Hematopoietic multipotent progenitor cell (in vitro differentiated cells): Measurements from ENCODE around the gene RFX4. TPM values are rescaled to one million over a fixed set of nuclear protein-coding genes. Genes with fewer than 3 reads are reported as not detected.
"Not testable (repeated sequence)": the region's sequence is repeated elsewhere in the genome, so short reads cannot be mapped to it uniquely, and the experiment has no call there.

Experiments
- DNase-seq, 3 donors: peaks; one replicate each; pipeline ENCODE4 v3.0.0-alpha.2; 2011 to 2015; ENCODE audit warnings: low read depth in 2 of 3, low spot score in 2 of 3
- total RNA-seq: library from RNA; depleted of rRNA; stranded (reverse); fragments of >200 nt; gene quantifications from one replicate; pipeline ENCODE4 v1.2.3, GENCODE V29; 2012

RFX4 gene
- total RNA-seq, 1 donor: not detected

DNA sequence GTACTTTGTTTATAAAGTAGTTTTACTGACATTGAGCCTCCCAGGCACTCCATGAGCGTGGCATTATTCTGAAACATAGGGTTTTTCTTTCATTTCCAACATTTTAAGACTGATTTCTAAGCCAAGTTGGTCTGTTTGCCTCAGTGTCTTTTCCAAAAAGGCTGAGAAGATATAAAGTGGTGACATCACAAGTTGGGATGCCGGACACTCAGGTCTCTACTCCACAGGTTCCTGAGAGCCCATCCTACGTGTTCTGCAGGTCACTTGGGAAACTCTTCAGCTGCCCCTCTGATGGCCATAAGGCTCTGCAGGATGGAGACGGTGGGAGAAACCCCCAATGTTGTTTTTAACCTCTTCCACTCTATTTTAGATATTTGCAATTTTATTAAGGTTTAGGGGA is 6.0 kb downstream of the RFX4 start:
- DNase-seq: no peak

DNA sequence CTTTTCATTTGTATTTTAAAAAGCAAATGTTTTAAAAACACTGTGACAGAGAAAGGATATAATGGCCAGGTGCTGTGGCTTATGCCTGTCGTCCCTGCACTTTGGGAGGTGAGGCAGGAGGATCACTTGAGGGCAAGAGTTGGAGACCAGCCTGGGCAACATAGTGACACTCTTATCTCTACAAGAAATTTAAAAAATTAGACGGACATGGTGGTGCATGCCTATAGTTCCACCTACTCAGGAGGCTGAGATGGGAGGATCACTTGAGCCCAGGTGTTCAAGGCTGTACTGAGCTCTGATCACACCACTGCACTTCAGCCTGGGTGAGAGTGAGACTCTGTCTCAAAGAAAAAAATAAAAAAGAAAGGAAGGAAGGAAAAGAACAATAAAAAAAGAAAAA is 7.8 kb downstream of the RFX4 start:
- no peak for DNase-seq

DNA sequence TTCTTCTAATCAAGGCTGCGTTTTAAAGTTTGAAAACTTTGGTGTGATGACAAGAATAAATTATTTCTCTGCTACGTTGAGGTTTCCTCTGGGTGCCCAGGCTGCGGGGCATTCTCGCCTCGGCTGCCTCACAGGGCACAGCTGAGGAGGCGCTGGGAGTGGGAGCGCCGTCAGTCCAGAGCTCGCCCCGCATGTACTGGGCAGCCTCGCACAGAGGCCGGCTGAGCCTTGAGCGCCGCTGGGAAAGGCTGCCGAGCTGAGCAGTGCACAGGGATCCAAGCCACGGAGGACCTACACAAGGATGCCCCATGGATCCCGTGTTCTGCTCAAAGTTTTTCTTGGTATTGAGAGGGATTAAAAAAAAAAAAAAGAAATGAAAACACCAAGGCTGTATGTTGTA is 11.6 kb downstream of the RFX4 start:
- no peak for DNase-seq

DNA sequence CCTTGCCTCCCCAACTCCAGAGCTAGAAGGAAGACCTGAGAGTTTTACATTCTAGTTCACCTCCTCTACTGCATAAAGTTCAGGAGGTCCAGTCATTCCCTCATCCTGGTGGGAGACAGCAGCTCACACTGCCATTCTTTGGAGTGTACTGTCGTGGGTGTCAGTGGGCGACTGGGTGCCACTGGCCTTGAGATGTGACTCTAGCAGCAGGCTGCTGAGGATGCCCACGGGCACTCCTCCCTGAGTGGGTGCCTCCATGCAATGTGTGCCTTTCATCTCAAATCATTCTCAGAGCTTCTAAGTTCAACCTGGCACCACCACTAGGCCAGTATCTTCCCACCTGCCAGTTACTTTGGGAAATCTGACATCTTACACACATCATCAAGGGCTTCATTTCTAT is 12.5 kb downstream of the RFX4 start:
- no peak for DNase-seq

DNA sequence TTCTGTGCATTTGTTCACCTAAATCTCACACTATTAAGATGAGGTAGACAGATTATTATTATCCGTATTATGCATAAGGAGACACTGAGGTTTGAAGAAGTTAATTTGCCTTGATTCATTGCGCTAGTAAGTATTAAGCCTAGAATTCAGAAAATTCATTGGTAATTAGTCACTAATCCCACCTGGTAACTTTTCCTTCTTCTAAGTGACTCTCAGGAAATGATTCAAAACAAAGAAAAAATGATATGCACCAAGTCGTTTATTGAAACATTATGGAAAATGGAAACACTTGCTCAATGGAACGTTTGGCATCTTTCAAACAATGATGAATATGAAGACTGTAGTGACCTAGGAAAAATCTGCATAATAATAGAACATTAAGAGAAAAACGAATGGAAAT is 15.2 kb downstream of the RFX4 start:
- no peak for DNase-seq

DNA sequence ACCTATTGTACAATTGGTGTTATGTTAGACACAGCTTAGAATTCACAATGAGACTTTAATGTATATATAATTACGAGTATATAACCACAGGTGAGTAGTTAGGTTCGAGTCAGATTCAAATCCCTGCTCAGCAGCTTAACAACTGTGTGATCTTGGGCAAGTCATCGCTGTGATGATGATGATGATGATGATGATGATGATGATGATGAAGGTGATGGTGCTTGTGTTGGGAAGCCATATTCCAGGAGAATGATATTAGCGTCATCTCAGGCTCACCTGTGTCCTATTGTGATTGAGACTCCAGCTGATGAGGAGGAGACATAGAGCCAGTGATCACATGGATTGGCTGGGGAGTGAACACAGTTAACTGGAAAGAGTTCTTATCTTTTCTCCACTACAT is 16.5 kb downstream of the RFX4 start:
- no peak for DNase-seq

DNA sequence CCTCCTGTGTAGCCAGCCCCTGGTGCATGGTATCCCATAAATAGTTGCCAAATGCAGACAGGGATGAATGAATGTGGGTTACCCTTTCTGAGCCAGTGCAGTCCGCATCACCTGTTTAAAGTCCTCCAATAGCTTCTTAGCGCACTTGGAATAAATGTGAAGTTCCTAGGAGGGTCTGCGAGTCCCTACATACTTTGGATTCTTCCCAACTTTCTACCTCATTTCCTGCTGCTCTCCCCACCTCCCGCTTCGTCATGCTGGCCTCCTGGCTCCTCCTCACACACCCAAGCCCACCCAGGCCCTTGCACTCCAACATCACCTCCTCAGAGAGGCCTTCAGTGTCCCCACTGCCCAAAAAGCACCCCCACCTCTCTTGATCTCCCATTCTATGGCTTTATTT is 17.7 kb downstream of the RFX4 start:
- no peak for DNase-seq

DNA sequence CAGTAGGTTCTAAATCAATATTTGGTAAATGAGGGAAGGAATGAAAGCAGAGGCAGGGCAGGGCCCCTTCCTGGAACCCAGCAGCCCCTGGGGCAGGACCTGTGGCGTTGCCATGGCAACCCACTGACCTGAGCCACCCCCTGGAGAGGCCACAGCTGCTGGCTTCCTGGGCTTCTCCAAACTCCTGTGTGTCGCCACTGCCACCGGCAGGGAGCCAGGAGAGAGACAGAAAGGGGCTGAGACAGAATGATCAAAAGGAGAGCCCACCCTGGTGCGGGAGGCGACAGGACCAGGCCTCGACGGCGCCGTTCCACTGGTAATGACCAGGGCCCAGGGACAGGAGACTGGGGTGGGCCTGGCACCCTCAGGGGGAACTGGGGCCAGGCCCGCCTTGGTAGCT is 18.2 kb downstream of the RFX4 start:
- no peak for DNase-seq

DNA sequence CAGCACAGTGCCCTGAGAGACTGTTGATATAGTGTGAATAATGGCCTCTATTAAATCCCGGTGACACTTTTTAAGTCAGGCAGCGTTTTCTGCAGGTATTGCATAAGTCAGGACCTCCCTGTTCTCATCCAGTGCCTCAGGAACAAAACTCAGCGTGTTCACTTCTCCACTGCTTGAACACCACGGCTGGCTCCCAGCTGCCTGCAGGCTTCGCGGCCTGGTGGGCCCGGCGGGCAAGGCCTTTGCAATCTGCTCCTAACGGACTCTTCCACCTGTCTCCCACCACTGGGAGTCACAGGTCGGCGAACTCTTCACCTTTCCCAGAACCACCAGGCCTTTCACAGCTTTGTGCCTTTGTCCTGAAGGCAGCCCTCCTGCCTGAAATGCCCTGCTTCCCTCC is 18.7 kb downstream of the RFX4 start:
- DNase-seq: no peak

DNA sequence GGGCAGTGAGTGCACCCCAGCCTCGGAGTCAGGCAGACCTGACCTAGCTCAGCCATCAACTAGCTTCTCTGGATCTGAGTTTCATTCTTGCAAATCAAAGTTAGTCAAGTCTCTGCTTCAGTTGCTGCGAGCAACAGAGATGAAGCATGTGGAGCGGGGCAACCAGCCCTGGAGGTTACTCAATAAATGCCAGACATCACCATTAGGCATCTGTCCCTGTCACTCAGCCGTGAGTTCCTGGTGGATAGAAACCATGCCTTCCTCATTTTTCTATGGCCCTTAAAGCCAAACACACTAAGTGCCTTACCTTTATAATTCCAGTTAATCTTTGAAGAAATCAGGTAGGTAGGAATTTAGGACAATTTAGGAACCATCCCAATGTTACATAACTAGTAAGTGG is 19.3 kb downstream of the RFX4 start:
- DNase-seq: no peak

DNA sequence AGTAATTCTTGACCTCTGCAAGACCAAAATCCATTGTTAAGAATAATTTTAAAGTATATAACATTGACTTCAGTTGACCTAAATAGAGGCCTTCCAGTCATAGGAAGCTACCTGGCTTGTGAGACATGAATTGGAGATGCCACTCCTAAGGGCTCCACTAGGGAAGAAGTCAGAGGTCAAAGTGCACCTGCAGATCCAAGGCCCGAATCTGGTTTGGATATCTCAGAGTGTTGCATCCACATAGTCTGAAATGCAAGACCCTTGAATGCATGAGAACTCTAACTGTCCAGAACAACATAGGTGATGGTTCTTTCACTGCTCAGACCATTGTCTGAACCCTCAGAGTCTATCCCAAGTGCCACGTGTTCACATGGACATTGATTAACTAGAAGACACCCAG is 22.4 kb downstream of the RFX4 start:
- DNase-seq: no peak

DNA sequence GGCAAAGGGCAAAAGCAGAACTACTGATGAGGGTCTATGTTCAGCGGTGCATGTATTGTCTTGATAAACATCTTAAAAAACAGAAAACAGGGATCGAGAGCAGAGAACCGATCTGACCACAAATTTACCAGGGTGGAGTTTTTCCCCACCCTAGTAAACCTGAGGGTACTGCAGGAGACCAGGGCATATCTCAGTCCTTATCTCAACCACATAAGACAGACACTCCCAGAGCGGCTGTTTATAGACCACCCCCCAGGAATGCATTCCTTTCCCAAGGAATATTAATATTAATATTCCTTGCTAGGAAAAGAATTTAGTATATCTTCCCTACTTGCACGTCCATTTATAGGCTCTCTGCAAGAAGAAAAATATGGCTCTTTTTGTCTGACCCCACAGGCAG is 37.8 kb downstream of the RFX4 start:
- DNase-seq: not testable (repeated sequence)

DNA sequence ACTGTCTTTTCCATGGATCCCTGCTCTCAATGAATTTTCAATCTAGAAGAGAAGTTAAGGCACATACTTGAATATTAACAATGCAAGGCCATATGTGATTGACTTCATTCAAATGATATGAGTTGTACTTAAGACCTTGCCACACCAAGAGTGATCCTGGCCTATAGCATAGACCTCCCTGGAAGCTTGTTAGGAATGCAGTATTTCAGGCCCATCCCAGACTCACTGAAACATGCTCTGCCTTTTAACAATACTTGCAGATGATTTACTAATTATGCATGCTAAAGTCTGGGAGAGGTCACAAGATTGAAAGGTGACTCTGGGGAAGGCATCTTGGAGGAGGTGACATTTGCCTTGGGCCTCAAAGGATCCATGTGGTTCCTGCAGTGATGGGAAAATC is 43.2 kb downstream of the RFX4 start:
- no peak for DNase-seq

DNA sequence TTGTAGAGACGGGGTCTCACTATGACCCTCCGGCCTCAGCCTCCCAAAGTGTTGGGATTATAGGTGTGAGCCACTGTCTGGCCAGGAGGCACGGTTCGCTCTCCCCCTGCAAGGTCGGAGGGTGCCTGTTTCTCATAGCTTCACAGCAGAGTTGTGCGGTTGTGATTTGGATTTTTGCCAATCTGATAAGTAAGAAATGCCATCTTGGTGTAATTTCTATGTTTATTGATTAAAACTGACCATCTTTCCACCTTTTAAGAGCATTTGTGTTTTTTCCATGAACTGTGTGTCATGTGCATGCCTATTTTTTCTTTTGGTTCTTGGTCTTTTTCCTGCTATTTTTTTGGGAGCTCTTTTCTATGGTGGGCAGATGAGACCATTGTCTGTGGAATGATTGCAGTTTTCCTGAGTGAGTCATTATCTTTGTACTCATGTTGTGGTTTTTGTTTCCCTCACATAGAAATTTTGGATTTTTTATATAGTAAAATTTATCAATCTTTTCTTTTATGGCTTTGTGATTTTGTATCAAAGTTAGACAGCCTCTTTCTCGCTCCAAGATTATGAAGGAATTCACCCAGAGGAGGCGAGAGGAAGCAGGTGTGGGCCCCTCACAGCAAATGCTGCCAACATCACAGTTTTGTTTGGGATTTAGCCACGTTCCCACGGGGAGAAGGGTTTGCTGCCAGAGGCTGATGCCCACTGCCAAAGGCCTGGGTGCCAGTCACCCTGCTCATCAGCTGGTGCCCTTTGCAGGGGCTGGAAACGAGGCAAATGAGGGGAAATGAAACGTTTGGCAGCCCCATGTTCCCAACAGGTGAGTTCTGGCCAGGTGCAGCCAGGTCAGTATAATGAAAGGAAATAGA is 47.2 kb downstream of the RFX4 start:
- DNase-seq: no peak

DNA sequence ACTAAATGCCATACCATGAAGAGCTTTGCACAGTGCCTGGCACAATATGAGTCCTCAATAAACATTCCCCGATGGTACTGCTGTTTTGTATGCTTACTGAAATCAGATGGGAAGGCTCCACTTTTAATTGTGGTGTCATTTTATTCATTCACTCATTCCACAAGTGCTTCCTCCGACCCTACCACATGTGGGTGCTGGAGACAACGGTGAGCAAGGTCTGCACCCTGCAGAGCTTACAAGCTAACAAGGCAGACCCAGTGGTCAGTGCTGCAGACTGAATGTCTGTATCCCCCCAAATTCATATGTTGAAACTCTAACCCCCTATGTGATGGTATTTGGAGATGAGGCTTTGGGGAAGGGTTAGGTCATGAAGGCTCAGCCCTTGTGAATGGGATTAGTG is 48.3 kb downstream of the RFX4 start:
- DNase-seq: no peak

DNA sequence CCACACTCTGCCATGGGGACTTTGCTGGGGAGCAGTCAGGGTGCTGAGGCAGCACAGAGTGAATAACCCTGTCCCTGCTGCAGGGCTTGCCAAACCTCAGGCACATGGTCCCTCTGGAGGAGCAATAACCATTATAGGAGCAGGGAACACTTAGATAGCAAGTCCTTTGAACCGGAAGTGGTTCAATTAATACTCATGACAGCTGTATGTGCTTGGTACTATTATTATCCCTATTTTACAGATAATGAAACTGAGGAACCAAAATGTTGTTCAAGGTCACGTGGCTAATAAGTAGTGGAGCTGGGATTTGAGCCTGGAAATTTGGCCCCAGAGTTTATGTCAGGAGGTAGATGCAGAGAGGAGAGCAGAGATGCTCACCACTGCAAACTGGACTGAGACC is 49.0 kb downstream of the RFX4 start:
- no peak for DNase-seq

DNA sequence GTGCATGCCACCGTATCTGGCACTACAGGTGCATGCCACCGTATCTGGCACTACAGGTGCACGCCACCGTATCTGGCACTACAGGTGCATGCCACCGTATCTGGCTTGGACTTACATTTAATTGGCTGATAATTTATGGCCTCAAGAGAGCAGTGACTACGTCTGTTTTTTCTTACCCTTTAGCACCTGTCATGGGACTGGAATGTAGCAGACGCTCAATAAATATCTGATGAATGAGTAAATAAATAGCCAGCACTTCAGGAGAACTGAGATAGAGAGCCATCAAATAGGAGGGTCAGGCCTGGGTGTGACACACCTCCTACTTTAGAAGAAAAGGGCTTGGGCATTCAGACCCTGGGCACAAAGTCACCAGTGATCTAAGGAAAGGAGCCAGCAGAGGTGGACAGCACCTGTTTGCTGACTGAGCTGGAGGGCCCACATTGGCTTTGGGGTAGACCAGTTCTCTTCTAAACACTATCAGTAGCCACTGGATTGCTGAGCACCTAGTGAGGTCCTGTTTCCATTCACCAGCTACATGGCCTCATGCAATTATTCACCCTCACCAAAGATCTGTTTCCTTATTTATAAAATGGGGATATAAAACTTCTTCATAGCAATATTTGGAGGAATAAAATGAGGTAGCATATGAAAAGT is 50.1 kb downstream of the RFX4 start:
- no peak for DNase-seq

DNA sequence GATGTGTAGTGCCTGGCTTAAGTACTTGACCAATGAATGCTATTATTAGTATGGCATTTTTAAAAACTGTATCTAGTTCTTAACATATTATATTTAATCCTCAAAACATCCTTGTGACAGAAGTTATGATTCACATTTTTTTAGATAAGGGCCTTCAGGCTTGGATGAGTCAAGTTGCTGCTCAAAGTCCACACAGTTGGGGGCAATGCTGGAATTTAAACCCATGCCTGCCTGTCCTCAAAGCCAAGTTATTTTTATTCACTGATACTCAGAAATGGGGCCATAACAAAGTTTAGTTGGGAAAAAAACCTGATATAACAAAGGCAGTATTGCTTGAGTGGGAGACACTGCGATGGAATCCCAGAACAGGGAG is 50.6 kb downstream of the RFX4 start:
- DNase-seq: no peak

DNA sequence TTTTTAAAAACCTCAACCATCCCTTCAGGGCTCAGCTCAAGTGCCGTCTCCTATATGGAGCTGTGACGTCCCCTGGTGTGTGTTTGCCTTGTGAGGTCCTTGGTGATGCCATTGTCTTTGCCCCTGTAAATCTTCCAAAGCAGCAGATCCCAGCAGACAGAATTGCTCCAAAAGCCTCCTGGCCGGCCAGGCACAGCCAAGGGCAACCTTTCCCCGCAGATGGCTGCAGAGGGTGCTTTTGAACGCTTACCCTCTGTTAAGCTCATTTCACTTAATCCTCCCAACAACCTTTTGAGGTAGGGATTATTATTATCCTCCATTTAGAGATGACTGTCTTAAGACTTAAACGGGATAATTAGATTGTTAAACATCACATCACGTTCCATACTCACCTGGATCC is 51.4 kb downstream of the RFX4 start:
- DNase-seq: no peak

DNA sequence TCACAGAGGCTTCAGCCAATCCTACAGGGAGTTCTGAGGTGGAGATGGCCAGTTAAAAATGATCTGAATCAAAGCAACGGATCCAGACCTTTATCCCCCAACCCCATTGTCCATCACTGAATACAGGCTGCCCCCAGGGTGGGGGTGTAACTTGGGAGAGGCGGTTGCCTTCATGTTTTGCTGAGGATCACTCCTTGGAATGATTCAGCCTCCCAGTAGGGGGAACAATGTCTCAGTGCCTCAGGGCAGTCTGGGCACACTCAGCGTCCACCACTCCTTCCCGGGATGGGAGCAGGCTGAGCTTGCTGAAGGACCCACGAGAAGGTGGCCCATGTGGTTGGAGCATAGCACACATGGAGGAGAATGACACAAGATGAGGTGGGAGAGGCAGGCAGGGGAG is 60.2 kb downstream of the RFX4 start:
- DNase-seq: no peak

DNA sequence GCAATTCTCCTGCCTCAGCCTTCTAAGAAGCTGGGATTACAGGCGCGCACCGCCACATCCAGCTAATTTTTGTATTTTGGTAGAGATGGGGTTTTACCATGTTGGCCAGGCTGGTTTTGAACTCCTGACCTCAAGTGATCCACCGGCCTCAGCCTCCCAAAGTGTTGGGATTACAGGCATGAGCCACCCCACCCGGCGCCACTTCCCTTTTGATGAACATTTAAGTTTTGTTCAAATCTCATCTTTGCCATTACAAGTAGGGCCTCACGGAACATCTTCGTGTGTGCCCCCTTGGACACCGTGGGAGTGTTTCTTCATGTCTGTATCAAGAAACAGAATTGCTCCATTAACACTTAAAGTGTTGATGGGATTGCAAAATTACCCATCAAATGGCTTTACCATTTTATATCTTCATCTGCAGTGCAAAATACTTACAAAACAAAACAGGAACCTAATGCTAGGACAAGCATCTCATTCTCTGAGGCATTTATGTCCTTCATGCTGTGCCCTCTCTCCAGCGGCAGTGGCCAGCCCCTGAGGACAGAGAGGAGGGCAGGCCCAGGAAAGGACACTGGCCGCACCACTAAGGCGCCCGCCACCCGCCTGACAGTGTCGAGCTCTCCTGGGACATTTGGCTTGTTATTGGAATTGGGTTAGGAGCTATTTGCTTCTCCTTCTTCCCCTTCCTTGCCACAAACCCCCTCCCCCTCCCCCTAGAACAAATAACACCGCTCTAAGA is 61.7 kb downstream of the RFX4 start:
- DNase-seq: no peak

DNA sequence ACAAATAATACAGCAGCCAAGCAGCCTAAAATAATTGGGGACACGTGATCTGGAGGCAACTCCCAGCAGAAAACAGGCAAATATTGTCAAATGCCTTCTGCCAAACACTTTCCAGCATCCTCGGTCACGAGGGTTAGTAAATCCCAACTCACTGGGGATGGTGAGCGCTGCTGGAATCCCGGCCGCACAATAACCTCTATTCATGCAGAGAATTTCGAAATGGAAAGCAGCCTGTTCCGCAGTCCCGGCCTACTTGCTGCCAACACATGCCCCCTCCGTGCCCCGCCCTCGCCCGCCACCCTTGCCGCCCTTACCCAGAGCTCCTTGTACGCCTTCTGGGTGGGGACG is 62.2 kb downstream of the RFX4 start:
- DNase-seq: no peak
